ENCODE measurements around the gene TMEM123.

GRCh38 chr11:102413497-102413896 lies 39.1 kb downstream of the TMEM123 start:
- TF ChIP-seq YY1 (IDR thresholded peaks at IDR 0.05; ENCODE audit: low read depth, low read length) (no peak), JUND (IDR thresholded peaks at IDR 0.05; ENCODE audit: low read length) (no peak), CTCF (IDR thresholded peaks at IDR 0.05; ENCODE audit: control extremely low read depth in 1 of 3, insufficient read depth in 1 of 3, low read depth in 1 of 3, low read length in 3 of 3) (no peak), RXRA (IDR thresholded peaks at IDR 0.05; ENCODE audit: insufficient read depth, low read depth, low read length) (no peak), RAD21 (IDR thresholded peaks at IDR 0.05 in 1 of 2, conservative IDR thresholded peaks at IDR 0.05 in 1 of 2; ENCODE audit: low read depth in 2 of 2, low read length in 2 of 2) (no peak), EZH2 (IDR thresholded peaks at IDR 0.05; ENCODE audit: low read depth, low read length, severe bottlenecking) (no peak), CEBPB (IDR thresholded peaks at IDR 0.05; ENCODE audit: low read depth, low read length) (no peak), POLR2A (IDR thresholded peaks at IDR 0.05; ENCODE audit: control extremely low read depth in 1 of 2, low read depth in 2 of 2, low read length in 2 of 2) (no peak), E2F6 (IDR thresholded peaks at IDR 0.05) (no peak), MAFK (IDR thresholded peaks at IDR 0.05; ENCODE audit: low read depth, low read length) (no peak), KDM1A (IDR thresholded peaks at IDR 0.05; ENCODE audit: borderline replicate concordance, low read length) (no peak), POLR2AphosphoS5 (IDR thresholded peaks at IDR 0.05; ENCODE audit: low read depth, low read length) (no peak), HDAC6 (IDR thresholded peaks at IDR 0.05; ENCODE audit: low read depth, low read length) (no peak), ATF3 (IDR thresholded peaks at IDR 0.05; ENCODE audit: insufficient read depth, low read depth, low read length) (no peak)
